AG04449 (cell line): ENCODE results near the gene ABHD8.
A peak's percentile ranks its signal among the peaks of the same experiment; 100 is the strongest.
"Not testable (repeated sequence)": the region's sequence is repeated elsewhere in the genome, so short reads cannot be mapped to it uniquely, and the experiment has no call there.

Source experiments
- CTCF ChIA-PET: fragments of 350-600 bp; formaldehyde crosslinking; extraction: SDS; loops from one replicate; lab custom pipeline; 2021; ENCODE audit warnings: antibody characterized with exemption; lab: Yijun Ruan, JAX
- POLR2A ChIA-PET: fragments of 400-600, 350-600 bp; formaldehyde crosslinking; extraction: SDS; loops from one replicate; lab custom pipeline; 2020; ENCODE audit warnings: antibody characterized with exemption, inconsistent platforms; lab: Yijun Ruan, JAX
- DNase-seq: peaks from one replicate; pipeline ENCODE4 v3.0.0-alpha.2; 2010; ENCODE audit warnings: low read depth, low spot score
- H3K4me3 ChIP-seq: 2 replicates; pipeline ENCODE4 v1.5.1; 2011; ENCODE audit warnings: low read depth, mild to moderate bottlenecking, control low read depth, low read length
- CTCF ChIP-seq: IDR thresholded peaks from one replicate; pipeline ENCODE4 v1.5.1; 2011; ENCODE audit warnings: mild to moderate bottlenecking, moderate library complexity, low read length, control low read depth, inconsistent platforms; ENCODE audit not compliant: insufficient read depth; ENCODE audit errors: missing control alignments

Gene ABHD8

DNA sequence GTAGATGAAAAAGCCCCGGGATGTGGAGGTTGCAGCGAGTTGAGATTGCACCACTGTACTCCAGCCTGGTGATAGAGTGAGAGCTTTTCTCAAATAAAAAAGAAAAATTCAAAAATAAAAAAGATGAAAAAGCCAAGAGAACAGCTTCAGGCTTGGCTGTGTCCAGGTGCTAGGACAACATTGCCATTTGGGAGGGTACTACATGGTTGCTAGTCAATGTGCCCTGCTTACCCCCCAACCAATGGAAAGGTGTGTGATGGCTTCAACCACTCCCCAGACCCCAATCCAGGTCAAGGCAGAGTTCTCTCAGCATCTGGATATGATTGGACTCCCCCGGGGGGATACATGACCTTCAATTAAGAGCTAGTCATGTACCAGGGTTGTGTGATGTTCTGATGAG lies 23.8 kb downstream of the ABHD8 start:
- no peak for DNase-seq
- TF ChIP-seq CTCF, result no peak
- H3K4me3 ChIP-seq, result no peak overlapping the region
- ChIA-PET POLR2A (no interaction called here), CTCF (interaction anchor here (1.0 to 6.9 kb wide), 5 partner anchors 9 to 213 kb away, joined by 4 to 80 read pairs (median 7); no protein-coding TSS in a partner anchor)

DNA sequence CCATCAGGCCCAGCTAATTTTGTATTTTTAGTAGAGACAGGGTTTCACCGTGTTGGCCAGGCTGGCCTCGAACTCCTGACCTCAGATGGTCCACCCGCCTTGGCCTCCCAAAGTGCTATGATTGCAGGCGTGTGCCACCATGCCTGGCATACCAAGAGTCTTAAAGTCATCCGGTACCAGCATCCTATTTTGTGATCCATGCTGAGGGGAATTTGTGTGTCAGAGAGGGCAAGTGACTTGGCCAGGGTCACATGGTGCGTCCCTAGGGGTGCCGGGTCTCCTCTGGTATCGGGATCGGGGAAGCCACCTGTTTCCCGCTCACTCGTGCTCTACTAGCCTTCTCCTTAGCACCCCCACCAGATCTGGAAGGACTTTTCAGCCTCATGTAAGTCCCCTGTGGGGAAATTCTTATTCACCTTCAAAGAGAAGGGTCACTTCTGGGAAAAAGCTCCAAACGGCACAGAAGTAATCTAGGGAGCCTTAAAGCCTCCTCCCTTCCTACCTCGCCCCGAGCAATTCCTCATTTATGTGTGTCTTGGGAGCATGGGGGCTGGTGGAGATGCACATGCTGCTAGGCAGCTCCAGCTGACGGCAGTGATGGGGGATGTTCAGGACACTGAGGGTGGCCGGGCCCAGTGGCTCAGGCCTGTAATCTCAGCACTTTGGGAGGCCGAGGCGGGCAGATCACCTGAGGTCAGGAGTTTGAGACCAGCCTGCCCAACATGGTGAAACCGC lies 27.6 kb downstream of the ABHD8 start:
- no peak for DNase-seq
- TF ChIP-seq CTCF, result no peak
- CTCF ChIA-PET, result interaction anchor here (1.5 kb wide), 1 partner anchor 15 kb away, joined by 3 read pairs; no protein-coding TSS in a partner anchor
- POLR2A ChIA-PET, result no interaction called here
- no peak overlapping the region for H3K4me3 ChIP-seq

- POLR2A ChIA-PET, DNase-seq, CTCF ChIA-PET, H3K4me3 ChIP-seq: not testable (repeated sequence)
Observed at GRCh38 chr19:17274892-17275291, 28.3 kb downstream of the ABHD8 start.

GRCh38 chr19:17268754-17269153 lies 34.5 kb downstream of the ABHD8 start:
- H3K4me3 ChIP-seq, result no peak overlapping the region; the same call in 1 of the 2 replicates
- TF ChIP-seq CTCF, result no peak
- ChIA-PET CTCF (interaction anchor here (0.9 to 2.1 kb wide), 3 partner anchors 14 to 37 kb away, joined by 3 to 16 read pairs (median 3); partner anchors contain the start of gene MRPL34), POLR2A (no interaction called here)
- DNase-seq, result no peak

GRCh38 chr19:17266975-17267788 lies 36.0 kb downstream of the ABHD8 start, which contains the start of gene BABAM1:
TSS of gene BABAM1 (plus strand) at chr19:17267443. CDS start at chr19:17268807, 1,364 bp downstream.
- peak within 1 kb of the TSS; percentile 98 for H3K4me3 ChIP-seq
- POLR2A ChIA-PET, result interaction anchor here (0.6 to 1.2 kb wide), 8 partner anchors 13 to 1119 kb away, joined by 3 to 5 read pairs (median 3); partner anchors contain the start of genes GDF15 and USE1
- CTCF ChIA-PET, result interaction anchor here (0.8 to 2.1 kb wide), 7 partner anchors 13 to 41 kb away, joined by 3 to 23 read pairs (median 4); partner anchors contain the start of gene ANKLE1
- TF ChIP-seq CTCF, result no peak
- DNase-seq, result peak; percentile 99

DNA sequence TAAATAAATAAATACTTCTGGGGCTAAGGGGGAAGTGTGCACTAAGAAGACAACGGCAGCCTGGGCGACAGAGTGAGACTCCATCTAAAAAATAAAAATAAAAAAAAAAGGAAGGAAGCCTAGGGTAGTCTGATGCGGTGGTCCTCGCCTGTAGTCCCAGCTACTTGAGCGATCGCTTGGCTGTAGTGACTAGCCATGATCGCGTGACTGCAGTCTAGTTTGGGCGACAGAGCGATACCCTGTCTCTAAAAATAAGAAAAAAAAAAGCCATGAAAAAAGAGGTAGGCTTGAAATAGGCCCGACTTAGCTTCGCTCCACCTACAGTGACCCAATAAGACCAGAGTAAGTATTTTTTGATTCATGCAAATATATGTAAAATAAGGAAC lies 36.6 kb downstream of the ABHD8 start:
- no peak overlapping the region for H3K4me3 ChIP-seq
- CTCF ChIA-PET, result interaction anchor here (0.8 to 1.8 kb wide), 6 partner anchors 12 to 199 kb away, joined by 3 to 23 read pairs (median 4); partner anchors contain the start of gene ANKLE1
- no peak for DNase-seq
- no peak for TF ChIP-seq CTCF
- POLR2A ChIA-PET, result interaction anchor here (0.6 to 0.9 kb wide), 5 partner anchors 32 to 1119 kb away, joined by 3 read pairs; partner anchors contain the start of genes GDF15 and USE1
